Ovary (tissue), 3 donors: ENCODE results near the gene ARHGAP10.

Experiments
- CTCF ChIP-seq, 3 donors: fragments of 450-650 bp in 2 of 3; fragments of 200-600 bp in 1 of 3; IDR thresholded peaks; one replicate each; pipeline versions ENCODE4 v1.5.1 to v1.8.0; 2016 to 2022; ENCODE audit warnings: antibody characterized with exemption in 3 of 3, mild to moderate bottlenecking in 1 of 3
- EP300 ChIP-seq: sonication (generic); formaldehyde crosslinking; IDR thresholded peaks from one replicate; pipeline ENCODE4 v1.6.1; 2017; ENCODE audit warnings: antibody characterized with exemption
- POLR2A ChIP-seq: fragments of 450-650 bp; IDR thresholded peaks from one replicate; pipeline ENCODE4 v1.6.1; 2017; ENCODE audit warnings: antibody characterized with exemption, mild to moderate bottlenecking, moderate library complexity
- donor health status: DM: no; HTN: no; CAD: no.

- TF ChIP-seq CTCF (IDR thresholded peaks at IDR 0.05): no peak
- no peak for TF ChIP-seq POLR2A
- no peak for TF ChIP-seq EP300
These were observed 272.5 kb downstream of the ARHGAP10 start for GRCh38 chr4:148004228-148004857.
